GM21737 (cell line): ENCODE data around the gene HDGF.
"Not testable (repeated sequence)": the region's sequence is repeated elsewhere in the genome, so short reads cannot be mapped to it uniquely, and the experiment has no call there.

Experiments
- ATAC-seq: cut with Tn5 transposase; IDR thresholded peaks from one replicate; pipeline ENCODE4 v1.9.1; 2021; ENCODE audit warnings: mild to moderate bottlenecking, moderate library complexity; ENCODE audit not compliant: unreplicated experiment

HDGF gene

DNA sequence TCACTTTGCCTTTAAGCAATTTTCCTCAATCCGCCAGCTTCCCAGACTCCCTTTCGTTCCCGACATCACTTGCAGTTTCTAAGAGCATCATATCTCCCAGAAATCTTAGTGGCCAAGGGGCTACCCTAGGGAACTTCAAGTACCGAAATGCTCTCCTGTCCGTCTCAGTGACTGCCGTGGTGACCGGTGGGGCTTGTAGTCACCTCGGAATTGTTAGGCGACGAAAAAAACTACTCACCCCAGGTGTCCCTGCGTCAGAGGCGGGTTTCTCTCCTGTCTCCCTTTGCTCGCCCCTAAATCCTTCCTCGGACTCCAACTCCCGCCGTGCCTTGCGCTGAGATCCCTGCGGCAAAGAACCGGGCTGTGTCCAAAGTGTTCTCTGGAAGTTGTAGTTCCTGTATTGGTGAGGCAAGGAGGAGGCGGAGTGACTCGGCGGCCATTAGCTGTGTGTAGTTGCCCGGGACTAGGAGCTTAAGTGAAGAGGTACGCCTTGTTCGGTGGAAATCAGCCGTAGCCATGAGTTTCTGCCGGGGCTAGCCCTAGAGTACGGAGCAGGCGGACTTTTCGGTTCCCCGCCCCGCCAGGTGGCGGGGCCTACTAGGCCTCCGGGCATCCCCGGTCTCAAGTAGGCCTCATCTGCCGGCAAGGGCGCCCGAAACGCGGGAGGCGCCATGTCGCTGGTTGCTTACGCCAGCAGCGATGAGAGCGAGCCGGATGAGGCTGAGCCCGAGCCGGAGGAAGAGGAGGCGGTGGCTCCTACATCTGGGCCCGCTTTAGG, 15.8 kb upstream of the HDGF start, which contains the start of gene PRCC:
Gene PRCC (plus strand): TSS at position 435 of the 778 bp plus-strand sequence. CDS start 237 bp downstream, at position 672.
- peak; percentile 90 for ATAC-seq

DNA sequence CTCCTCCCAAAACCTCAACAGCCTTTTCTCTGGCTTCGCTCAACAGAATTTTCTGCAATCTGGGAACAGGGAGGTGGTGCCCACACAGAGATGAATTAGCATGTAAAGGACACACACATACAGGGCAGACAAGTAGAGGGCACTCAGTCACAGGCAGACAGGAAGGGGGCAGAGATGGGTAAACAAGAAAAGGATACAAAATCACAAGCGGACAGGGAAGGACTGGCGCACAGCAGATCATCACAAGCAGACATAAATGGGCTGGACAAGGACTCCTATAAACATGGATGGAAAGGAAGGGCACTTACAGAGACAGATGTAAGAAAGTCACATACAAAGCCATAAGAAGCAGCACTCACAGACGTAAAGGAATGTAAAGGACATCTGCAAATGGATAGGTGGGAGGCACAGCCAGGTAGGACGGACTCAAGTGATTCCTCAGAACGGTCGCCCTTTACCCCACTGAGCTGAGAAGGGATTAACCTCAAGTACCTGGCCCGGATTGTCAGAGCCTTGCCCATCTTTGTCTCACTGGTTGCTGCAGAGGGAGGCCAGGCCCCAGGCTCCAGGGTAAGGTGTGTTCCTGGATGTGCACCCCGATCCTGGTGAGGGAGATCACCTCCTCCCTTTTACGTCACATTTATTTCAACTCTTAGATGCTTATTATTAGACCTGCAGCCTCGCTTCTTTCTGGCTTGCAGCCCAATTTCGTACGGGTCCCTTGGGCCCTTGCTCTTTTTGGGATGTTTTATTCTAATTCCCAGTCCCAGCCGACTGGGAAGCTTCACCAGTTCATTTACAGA, 15.0 kb upstream of the HDGF start:
- ATAC-seq, result peak; percentile 2

DNA sequence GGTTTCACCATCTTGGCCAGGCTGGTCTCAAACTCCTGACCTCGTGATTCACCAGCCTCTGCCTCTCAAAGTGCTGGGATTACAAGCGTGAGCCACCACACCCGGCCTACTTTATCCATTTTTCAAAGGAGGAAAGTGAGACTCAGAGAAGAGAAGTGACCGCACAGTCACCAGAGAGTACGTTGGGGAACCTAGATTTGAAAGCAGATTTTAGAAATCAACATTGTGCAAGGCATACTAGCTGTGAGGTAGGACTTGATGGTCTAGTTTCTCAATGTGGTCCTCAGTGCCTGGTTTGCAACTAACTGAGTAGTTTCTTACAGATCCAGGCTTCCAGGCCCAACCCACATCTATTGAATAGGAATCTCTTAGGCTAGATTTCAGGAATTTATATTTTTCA, 14.2 kb upstream of the HDGF start:
- no peak for ATAC-seq

DNA sequence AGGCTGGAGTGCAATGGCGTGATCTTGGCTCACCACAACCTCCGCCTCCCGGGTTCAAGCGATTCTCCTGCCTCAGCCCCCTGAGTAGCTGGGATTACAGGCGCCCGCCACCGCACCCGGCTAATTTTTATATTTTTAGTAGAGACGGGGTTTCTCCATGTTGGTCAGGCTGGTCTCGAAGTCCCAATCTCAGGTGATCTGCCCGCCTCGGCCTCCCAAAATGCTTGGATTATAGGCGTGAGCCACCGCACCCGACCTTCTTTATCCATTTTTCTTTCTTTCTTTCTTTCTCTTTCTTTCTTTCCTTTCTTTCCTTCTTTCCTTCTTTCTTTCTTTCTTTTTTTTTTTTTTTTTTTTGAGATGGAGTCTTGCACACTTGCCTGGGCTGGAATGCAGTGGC, 13.7 kb upstream of the HDGF start:
- ATAC-seq, result not testable (repeated sequence)

DNA sequence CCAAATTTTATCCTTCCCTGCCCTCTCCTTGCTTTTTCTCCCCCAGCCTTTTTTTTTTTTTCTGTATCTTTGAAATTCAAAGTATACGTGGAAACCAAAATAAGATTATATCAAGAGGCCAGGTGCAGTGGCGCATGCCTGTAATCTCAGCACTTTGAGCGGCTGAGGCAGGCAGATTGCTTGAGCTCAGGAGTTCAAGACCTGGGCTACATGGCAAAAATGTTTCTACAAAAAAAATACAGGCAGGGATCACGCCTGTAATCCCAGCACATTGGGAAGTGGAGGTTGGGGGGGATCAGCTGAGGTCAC, 9.3 kb upstream of the HDGF start:
- no peak for ATAC-seq

DNA sequence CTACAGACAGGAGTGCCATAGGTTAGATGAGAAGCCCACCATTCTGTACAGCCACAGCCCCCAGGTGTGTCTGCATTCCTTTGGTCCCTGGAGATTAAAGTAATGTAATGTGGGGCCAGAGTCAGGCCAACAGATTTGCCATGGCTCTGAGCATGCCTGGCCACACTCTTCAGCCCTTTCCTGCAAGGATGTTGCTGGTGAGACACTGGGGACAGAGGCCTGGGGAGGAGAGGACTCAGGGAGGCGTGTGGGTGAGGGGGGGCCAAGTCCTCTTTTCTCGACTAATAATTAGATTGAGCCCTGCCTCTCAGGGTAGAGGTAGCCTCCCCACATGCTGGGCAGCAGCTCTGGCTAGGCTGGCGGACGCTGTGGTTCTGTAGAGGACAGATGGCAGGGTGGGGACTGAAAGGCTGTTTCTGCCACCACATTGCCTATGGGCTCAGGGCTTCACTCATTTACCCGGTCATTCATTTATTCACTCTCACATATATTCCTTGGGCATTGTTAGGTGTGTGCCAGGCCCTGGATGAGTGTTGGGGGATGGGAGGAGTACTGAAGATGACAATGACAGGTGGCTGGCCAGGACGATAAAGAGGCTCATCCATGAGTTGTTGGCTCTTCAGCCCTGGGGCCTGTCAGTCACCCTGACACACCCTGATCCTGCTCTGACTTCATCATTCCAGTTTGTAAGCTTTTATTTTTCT, 8.8 kb upstream of the HDGF start:
- no peak for ATAC-seq

DNA sequence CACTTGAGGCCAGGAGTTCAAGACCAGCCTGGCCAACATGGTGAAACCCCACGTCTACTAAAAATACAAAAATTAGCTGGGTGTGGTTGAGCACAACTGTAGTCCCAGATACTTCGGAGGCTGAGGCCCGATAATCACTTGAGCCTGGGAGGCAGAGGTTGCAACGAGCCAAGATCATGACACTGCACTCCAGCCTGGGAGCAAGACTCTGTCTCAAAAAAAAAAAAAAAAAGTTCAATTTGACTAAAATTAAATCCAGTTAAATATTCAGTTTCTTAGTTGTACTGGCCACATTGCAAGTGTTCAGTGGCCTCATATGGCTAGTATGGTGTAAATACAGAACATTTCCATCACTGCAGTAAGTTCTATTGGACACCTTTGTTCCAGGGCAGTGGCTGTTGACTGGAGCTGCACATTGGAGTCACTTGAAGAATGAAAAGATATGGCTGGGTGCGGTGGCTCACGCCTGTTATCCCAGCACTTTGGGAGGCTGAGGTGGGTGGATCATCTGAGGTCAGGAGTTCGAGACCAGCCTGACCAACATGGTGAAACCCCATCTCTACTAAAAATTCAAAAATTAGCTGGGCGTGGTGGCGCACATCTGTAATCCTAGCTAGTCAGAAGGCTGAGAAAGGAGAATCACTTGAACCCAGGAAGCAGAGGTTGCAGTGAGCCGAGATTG, 6.2 kb upstream of the HDGF start:
- ATAC-seq, result not testable (repeated sequence)

DNA sequence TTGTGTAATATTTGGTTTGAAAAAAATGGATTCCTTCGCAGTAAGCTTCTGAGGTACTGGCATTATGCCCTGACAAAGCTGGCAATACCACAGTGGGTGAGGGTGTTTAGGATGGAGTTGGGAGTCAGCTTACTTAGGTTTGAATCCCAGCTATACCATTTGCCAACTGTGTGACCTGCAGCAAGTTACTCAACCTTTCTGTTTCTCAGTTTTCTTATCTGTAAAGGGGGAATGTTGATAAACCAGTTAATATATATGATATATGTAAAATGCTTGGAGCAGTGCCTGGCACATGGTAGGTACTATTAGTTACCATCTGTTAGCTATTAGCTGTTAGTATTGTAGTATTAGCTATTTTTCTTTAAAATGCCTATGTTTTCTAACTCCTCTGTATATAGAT, 4.9 kb upstream of the HDGF start:
- no peak for ATAC-seq

DNA sequence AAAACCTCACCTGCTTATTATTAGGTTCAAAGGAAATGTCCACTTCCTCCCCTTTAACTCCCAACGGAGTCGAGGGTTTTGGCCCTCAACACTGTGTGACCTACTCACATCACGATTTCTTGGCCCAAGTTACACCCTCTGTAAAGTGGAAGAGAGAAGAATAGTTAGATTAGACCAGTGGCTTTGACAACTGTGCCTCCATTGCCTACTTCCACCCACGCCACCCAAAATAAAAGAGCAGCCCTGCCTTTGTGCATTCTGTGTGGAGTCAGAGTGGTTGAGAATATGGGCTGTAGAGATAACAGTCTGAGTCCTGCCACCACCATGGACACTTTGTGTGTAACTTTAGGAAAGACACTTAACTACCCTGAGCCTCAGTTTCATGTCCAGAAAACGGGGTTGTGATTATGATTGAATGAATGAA, 4.1 kb upstream of the HDGF start:
- ATAC-seq, result no peak

DNA sequence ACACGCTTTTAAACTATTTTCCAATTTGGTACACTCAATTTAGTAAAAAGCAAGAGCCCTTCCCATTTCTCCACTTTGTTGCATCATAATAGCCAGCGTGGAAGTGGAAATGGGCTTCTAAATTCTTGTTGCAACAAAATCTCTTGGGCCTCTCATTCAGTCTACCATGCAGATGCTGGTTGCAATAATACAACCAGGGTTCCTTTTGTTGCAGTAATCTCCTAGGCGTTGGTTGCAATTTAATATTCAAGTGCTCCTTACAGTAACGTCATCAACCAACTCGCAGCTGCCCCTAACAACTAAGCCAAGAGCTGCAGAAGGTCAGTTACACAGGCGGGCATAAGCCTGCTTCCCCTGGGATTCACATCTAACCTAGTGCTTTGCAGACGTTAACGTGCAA, 2.7 kb upstream of the HDGF start:
- ATAC-seq, result no peak

DNA sequence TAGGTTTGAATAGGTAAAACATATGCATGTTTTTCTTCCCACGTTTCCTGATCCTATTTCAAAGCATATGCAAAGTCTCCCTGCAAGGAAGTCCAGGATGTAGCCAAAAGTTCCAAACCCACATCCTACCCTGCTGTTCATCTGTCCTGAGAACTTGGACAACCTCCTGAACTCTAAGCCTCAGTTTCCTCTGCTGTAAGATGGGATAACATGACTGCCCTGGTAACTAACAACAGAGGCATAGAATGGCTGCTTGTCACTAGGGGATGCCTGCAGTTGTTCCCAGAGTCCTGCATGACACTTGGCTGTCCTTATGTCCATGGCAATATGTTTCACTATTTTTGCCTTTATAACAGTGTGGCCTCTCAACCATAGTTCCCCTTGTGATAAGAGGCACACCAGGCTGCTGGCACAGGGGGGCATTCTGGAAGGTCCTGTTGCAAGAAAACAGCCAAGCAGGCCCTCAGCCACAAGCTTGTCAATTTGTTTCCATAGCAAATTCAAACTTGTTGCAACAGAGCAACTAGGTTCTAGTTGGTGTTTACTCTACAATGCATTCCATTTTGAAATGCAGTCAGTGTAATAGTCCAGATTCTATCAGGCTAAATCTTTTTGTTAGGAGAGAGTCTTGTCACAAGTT, 1.5 kb upstream of the HDGF start:
- no peak for ATAC-seq

DNA sequence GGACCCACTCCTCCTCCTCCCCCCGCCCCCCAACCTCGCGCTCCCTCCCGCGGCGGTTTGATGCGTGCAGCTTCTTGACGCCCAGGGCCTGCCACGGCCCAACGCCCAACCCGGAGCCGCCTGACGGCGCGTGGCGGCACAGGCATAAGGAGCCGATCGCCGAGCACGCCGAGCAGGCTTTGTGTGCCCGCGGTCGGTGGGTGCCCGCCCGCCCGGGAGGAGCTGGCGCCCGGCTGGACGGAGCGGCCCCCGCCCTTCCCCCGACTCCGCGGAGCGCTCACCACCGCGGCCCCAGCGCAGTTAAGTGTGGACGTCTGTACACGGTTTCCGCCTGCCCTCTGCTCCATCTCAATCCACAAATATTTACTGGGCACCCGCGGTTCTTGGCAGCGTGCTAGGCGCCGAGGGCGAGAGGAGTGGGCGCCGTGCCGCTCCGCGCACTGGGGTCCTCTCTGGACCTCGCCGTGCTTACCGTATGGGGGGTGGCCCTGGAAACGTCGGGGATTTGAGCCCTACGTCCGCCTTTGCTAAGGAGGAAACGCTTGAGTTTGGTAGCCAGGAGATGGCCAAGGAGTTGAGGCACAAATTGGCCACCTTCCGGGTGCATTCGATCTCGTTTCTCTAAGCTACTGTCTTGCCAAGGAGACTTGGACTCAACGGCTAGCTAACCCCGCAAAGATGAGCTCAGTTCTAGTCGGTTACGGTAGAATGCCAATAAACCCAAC, 444 bp upstream of the HDGF start:
- ATAC-seq, result peak; percentile 65

DNA sequence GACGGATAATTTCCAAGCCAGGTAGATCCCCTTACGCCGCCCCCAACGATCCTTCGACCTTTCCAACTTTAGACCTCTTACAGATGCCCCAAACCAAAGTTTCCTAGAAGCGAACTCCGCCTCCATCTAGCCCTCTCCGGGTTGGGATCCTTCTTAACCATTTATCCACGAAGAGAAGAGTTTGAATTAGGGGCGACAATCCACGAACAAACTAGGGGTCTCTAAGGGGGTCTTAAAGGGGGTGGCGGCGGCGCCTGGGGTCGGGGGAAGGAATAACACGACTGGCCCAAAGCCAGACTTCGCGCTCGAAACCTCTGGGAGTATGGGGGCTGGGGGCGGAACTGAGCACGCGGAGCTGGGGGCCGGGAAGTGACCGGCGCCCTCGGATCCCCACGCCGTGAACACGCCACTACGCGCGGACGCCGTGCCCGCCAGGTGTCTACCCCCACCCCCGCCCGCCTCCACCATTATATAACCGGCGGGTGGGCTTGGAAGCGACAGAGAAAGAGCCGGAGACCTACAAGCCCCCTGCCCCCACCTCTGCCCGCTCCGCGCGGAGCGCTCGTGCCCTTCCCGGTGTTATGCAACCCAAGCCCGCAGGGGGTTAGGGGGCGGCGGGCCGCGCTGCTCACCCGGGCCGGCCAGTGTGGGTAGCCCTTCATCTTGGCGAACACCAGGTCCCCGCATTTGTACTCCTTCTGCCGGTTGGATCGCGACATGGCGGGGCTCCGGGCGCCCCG, 594 bp downstream of the HDGF start:
- ATAC-seq, result peak; percentile 13

DNA sequence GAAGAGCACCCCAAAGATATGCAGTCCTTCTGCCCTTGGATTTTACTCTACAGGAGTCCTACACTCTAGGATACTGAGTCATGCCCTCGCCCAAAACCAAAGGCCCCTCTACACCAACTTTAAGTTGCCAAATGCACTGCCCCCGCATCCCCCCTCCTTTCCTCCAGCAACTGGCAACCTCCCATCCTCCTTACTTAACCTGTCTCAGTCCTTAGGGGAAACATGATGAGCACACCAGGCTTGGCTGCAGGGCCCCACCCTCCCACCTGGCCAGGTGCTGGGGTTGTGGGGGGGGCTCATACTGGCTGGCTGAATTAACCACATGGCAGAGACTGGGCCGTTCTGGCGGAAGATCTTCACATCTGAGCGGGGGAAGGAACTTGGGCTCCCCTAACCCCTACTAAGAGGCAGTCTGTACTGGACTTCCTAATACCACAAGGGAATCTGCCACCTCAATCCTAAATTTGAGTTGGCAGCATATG, 1.2 kb downstream of the HDGF start:
- ATAC-seq, result no peak

DNA sequence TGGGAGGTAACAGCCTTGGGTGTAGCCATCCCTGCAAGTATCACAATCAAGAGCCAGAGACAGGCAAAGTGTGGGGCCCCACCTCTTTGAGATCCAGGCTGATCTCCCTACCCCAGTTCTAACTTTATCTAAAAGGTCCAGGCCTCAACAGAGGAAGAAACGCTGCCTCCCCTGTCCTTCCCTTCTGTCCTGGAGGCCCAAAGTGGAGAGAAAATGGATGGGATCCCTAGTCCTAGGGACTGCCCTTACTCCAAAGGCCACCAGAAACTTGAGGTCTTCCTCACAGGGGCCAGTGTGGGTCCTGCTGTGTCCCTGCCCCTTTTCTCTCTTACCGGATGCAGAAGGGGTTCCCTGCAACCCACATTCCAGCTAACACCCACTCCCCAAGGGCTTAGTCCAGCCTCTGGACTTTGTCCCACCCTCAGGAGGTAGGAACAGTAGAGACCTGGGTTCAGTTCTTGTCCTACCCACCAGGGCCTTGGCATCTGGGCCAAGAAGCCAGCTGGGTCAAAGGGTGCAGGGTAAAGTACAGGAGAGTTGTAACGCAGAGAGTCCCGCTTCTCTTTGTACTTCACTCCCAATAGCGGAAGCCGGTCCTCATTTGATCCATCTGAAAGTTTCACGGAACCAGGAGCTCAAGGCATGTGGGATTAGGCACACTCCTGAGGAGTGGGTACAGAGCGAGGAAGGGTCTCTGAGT, 1.9 kb downstream of the HDGF start:
- ATAC-seq, result no peak

DNA sequence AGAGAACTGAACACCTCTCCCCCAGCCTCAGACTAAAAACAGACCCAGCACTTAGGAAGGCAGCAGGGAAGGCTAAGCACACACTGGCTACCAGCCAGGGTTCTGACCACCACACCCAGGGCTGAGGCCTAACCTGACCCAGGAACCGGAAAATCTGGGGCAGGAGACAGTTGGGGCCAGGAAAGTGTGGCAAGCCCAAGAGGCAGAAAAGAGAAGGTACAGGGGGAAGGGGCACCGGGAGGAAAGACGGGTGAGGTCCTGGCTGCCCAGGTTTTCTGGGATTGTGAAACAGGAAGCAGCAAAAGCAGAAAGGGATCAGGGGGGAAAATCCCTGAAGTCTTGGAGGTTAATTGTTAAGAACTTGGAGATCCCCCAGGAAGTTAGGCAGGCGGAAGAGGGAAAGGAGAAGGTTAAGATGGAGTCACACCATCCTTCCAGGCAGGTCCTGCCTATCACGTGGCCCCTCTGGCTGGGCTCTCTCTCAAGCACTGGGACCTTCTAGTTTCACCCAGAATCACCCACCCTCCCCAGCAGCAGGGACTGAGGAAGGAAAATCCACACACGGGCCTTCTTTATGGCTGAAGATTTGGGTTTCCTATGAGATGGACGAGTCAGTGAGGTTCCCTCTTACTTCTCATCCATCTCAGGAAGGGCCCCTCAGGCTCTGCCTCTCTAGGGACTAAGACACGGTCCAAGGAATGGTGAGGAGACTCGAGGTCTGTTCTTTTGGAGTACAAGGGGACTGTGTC, 2.6 kb downstream of the HDGF start:
- no peak for ATAC-seq

DNA sequence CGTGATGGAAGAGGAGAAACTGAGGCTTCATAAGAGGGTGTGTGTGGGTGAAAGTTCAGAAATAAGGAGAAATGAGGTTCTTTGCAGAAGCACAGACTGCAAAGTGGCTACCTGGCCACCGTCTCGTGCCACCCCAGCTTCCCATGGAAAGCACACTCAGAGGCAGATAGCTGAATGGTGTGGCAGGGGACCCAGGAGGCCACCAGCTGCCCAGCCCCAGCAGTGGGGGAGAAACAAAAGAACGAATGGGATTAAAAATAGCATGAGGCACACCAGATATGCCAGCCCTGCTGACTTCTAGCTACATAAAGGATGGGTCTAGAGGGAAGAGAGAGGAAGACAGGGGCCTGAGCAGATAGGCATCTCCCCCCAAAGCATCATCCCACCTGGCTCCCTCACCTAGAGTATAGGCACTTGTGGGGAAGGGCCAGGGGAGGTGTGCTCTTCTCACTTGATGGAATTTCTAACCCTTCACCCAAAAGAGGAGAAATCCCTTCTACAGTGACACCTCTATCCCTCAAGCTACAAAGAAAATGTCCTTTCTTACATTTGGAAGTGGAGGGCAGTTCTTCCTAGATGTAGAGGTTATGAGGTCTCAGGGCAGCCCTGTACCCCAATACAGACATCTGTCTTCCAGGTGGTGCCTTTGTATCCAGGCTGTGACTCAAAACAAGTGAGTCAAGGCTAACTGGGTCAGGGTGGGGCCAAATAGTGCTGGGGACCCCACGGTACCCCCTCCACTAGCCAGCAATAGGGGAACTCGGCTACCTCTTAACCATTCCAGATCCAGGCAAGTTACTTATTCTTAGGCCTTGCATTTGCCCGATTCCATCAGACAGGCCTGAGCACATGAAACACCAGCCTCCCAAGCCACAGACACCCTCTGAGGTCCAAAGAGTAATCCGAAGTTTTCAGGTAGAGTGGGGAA, 3.5 kb downstream of the HDGF start:
- no peak for ATAC-seq
